B cell (primary cell): Measurements from ENCODE around the gene SEC24D.

ENCODE experiments used
- EZH2 ChIP-seq: IDR thresholded peaks from 2 replicates; pipeline ENCODE4 v1.6.1; 2012; ENCODE audit warnings: borderline replicate concordance, low read depth, mild to moderate bottlenecking, moderate library complexity, low read length; ENCODE audit not compliant: insufficient read depth, poor library complexity, severe bottlenecking
- TF ChIP-seq, protein P1 (sequence below): fragments of 200-600 bp; IDR thresholded peaks from one replicate; pipeline ENCODE4 v1.8.0; 2022; ENCODE audit warnings: antibody characterized with exemption, mild to moderate bottlenecking

DNA sequence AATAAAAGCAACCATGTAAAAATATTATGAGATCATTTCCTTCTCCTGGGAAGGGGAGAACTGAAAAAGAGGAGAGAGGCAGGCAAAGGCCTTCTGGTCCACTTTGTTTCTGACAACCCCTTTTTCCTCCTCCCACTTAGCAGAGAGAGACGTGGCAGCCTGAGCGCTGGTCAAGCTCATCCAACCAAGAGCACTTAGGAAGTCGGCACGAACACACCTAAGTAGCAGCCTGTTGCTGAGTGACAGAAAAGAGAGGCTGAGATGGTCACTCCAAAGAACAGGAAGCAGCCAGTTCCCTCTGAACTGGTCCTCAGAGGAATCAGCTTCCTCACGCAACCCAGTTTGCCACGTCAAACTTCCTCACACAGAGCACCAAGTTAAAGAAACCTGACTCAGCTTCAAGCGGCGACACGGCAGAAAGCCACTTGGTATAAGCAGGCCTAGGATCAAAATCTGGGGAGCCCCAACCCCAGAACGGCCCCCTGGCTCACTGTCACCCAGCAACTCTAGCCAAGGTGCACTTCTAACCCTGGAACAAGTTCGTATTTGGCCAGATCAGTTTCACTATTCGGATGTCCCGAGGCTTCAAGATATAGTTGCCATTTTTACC, 861 bp downstream of the SEC24D start:
- TF ChIP-seq, protein P1, sequence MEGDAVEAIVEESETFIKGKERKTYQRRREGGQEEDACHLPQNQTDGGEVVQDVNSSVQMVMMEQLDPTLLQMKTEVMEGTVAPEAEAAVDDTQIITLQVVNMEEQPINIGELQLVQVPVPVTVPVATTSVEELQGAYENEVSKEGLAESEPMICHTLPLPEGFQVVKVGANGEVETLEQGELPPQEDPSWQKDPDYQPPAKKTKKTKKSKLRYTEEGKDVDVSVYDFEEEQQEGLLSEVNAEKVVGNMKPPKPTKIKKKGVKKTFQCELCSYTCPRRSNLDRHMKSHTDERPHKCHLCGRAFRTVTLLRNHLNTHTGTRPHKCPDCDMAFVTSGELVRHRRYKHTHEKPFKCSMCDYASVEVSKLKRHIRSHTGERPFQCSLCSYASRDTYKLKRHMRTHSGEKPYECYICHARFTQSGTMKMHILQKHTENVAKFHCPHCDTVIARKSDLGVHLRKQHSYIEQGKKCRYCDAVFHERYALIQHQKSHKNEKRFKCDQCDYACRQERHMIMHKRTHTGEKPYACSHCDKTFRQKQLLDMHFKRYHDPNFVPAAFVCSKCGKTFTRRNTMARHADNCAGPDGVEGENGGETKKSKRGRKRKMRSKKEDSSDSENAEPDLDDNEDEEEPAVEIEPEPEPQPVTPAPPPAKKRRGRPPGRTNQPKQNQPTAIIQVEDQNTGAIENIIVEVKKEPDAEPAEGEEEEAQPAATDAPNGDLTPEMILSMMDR: no peak
- TF ChIP-seq EZH2: no peak
